WTC11 (cell line): ENCODE measurements around the gene TLNRD1. TPM values are rescaled to one million over a fixed set of nuclear protein-coding genes. Genes with fewer than 3 reads are reported as not detected.

Experiments used
- ATAC-seq: fragments of 200-7000 bp; cut with Tn5 transposase; 2 replicates; pipeline ENCODE4 v1.10.0; 2021; ENCODE audit warnings: mild to moderate bottlenecking, moderate library complexity
- CTCF ChIA-PET: fragments of 300-600 bp; sonication (Branson Sonifier 250); formaldehyde crosslinking; loops from one replicate; lab custom pipeline; 2021; ENCODE audit warnings: antibody characterized with exemption; lab: Charles Lee
- POLR2A ChIA-PET: fragments of 350-600 bp; sonication (Branson Sonifier 250); formaldehyde crosslinking; loops from one replicate; lab custom pipeline; 2021; ENCODE audit warnings: antibody characterized with exemption; lab: Charles Lee
- DNase-seq: peaks from one replicate; pipeline ENCODE4 v3.0.0; 2021; ENCODE audit warnings: low spot score
- H3K27ac Mint-ChIP-seq: 2 replicates; pipeline ENCODE4 v1.8.0; 2021; ENCODE audit warnings: mixed read lengths
- H3K27me3 Mint-ChIP-seq: 2 replicates; pipeline ENCODE4 v1.8.0; 2021; ENCODE audit warnings: low read depth, mild to moderate bottlenecking, moderate library complexity, mixed read lengths
- H3K36me3 Mint-ChIP-seq: 2 replicates; pipeline ENCODE4 v1.8.0; 2021; ENCODE audit warnings: mixed read lengths
- H3K4me1 Mint-ChIP-seq: 2 replicates; pipeline ENCODE4 v1.8.0; 2022; ENCODE audit warnings: mixed read lengths
- H3K4me3 Mint-ChIP-seq: 2 replicates; pipeline ENCODE4 v1.8.0; 2021; ENCODE audit warnings: mild to moderate bottlenecking, moderate library complexity, mixed read lengths
- H3K9me3 Mint-ChIP-seq: 2 replicates; pipeline ENCODE4 v1.8.0; 2021; ENCODE audit warnings: mixed read lengths
- ATF1 ChIP-seq: sonication (generic); formaldehyde crosslinking; IDR thresholded peaks from 2 replicates; pipeline ENCODE4 v1.8.1; 2023; ENCODE audit warnings: mild to moderate bottlenecking, moderate library complexity, missing genetic modification reagents
- ETV6 ChIP-seq: sonication (generic); formaldehyde crosslinking; IDR thresholded peaks from 2 replicates; pipeline ENCODE4 v1.8.1; 2022; ENCODE audit warnings: mild to moderate bottlenecking, missing genetic modification reagents
- FOXJ3 ChIP-seq: sonication (generic); formaldehyde crosslinking; IDR thresholded peaks from 2 replicates; pipeline ENCODE4 v1.9.0; 2021; ENCODE audit warnings: missing genetic modification reagents, mild to moderate bottlenecking, borderline replicate concordance
- KAT7 ChIP-seq: sonication (generic); formaldehyde crosslinking; IDR thresholded peaks from 2 replicates; pipeline ENCODE4 v1.8.1; 2023; ENCODE audit warnings: missing genetic modification reagents, mild to moderate bottlenecking, borderline replicate concordance
- NFYB ChIP-seq: sonication (generic); formaldehyde crosslinking; conservative IDR thresholded peaks from 2 replicates; pipeline ENCODE4 v1.8.0; 2022; ENCODE audit warnings: low read depth, missing genetic modification reagents
- NR3C1 ChIP-seq: sonication (generic); formaldehyde crosslinking; conservative IDR thresholded peaks from 2 replicates; pipeline ENCODE4 v1.8.1; 2023; ENCODE audit warnings: low read depth, mild to moderate bottlenecking, missing genetic modification reagents
- ZNF396 ChIP-seq: fragments of 250-450 bp; sonication (Bioruptor Pico); IDR thresholded peaks from 2 replicates; pipeline ENCODE4 v1.8.0; 2021; ENCODE audit warnings: mild to moderate bottlenecking, moderate library complexity, borderline replicate concordance
- total RNA-seq: library from RNA; stranded (reverse); gene quantifications from 3 replicates; pipeline ENCODE4 v1.2.3, GENCODE V29; 2021
- TF ChIP-seq, protein P1 (sequence below): fragments of 250-450 bp; sonication (Bioruptor Pico); IDR thresholded peaks from 2 replicates; pipeline ENCODE4 v1.9.0; 2021; ENCODE audit warnings: mild to moderate bottlenecking, borderline replicate concordance
- TF ChIP-seq, protein P2 (sequence below): sonication (generic); formaldehyde crosslinking; IDR thresholded peaks from 2 replicates; pipeline ENCODE4 v1.8.1; 2023; ENCODE audit warnings: mild to moderate bottlenecking, missing genetic modification reagents
- TF ChIP-seq, protein P3 (sequence below): sonication (generic); formaldehyde crosslinking; IDR thresholded peaks from 2 replicates; pipeline ENCODE4 v1.8.0; 2023; ENCODE audit warnings: mild to moderate bottlenecking, missing genetic modification reagents
- TF ChIP-seq, protein P4 (sequence below): sonication (generic); formaldehyde crosslinking; IDR thresholded peaks from 2 replicates; pipeline ENCODE4 v1.8.1; 2023; ENCODE audit warnings: mild to moderate bottlenecking, missing genetic modification reagents, moderate library complexity
- TF ChIP-seq, protein P5 (sequence below): sonication (generic); formaldehyde crosslinking; IDR thresholded peaks from 2 replicates; pipeline ENCODE4 v1.8.1; 2023; ENCODE audit warnings: mild to moderate bottlenecking, missing genetic modification reagents, borderline replicate concordance
- TF ChIP-seq, protein P6 (sequence below): sonication (generic); formaldehyde crosslinking; IDR thresholded peaks from 2 replicates; pipeline ENCODE4 v1.8.1; 2022; ENCODE audit warnings: mild to moderate bottlenecking, missing genetic modification reagents, moderate library complexity, borderline replicate concordance
- TF ChIP-seq, protein P7 (sequence below): fragments of 200-600 bp; IDR thresholded peaks from 2 replicates; pipeline ENCODE4 v1.8.0; 2022; ENCODE audit warnings: antibody characterized with exemption
- TF ChIP-seq, protein P8 (sequence below): sonication (generic); formaldehyde crosslinking; IDR thresholded peaks from 2 replicates; pipeline ENCODE4 v1.8.0; 2022; ENCODE audit warnings: mild to moderate bottlenecking, missing genetic modification reagents

Gene TLNRD1
- total RNA-seq, 1 experiment from 2014 or later: 26.7 TPM

DNA sequence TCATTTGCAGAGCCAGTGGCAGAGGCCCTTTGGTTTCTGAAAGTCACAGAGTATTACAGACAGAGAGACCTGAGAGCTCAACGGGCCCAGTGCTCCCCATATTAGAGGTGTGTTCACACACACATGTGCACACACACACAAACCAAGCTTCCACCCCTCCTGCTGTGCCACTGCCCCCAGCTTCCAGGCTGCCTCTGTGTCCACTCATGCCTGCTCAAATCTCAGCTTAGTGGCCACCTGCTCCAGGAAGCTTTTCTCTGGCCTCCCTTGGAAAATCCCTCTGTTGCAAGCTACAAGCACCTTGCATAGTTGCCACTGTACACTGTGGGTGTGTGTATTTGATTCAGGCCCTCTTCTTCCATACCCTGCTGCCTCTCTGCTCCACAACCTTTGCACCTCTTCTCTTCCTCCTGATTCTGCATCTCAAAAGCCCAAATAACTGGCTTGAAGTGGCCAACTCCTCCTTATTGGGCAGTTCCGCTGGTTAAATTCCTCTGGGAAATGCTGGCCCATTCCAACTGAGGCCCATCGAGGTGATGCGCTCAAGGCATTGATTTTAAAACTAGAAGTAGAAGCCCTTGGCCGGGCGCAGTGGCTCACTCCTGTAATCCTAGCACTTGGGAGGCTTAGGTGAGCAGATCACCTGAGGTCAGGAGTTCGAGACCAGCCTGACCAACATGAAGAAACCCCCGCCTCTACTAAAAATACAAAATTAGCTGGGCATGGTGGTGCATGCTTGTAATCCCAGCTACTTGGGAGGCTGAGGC is 34.1 kb upstream of the TLNRD1 start:
- Mint-ChIP-seq H3K27ac (peak overlapping the region; percentile 80), H3K9me3 (peaks cover 17% of the 10 kb centered on the region), H3K27me3 (no peaks in the 10 kb centered on the region), H3K4me1 (peaks cover 52% of the 10 kb centered on the region), H3K36me3 (peaks cover 38% of the 10 kb centered on the region), H3K4me3 (peak overlapping the region; percentile 33)
- ChIA-PET POLR2A (interaction anchor here (1.5 kb wide), 1 partner anchor 10 kb away, joined by 5 read pairs; no protein-coding TSS in a partner anchor), CTCF (interaction anchor here (0.6 to 4.8 kb wide), 15 partner anchors 10 to 399 kb away, joined by 3 to 39 read pairs (median 7); partner anchors contain the start of genes CEMIP and TLNRD1)
- ATAC-seq (no peak), DNase-seq (no peak)
- TF ChIP-seq, protein P1, sequence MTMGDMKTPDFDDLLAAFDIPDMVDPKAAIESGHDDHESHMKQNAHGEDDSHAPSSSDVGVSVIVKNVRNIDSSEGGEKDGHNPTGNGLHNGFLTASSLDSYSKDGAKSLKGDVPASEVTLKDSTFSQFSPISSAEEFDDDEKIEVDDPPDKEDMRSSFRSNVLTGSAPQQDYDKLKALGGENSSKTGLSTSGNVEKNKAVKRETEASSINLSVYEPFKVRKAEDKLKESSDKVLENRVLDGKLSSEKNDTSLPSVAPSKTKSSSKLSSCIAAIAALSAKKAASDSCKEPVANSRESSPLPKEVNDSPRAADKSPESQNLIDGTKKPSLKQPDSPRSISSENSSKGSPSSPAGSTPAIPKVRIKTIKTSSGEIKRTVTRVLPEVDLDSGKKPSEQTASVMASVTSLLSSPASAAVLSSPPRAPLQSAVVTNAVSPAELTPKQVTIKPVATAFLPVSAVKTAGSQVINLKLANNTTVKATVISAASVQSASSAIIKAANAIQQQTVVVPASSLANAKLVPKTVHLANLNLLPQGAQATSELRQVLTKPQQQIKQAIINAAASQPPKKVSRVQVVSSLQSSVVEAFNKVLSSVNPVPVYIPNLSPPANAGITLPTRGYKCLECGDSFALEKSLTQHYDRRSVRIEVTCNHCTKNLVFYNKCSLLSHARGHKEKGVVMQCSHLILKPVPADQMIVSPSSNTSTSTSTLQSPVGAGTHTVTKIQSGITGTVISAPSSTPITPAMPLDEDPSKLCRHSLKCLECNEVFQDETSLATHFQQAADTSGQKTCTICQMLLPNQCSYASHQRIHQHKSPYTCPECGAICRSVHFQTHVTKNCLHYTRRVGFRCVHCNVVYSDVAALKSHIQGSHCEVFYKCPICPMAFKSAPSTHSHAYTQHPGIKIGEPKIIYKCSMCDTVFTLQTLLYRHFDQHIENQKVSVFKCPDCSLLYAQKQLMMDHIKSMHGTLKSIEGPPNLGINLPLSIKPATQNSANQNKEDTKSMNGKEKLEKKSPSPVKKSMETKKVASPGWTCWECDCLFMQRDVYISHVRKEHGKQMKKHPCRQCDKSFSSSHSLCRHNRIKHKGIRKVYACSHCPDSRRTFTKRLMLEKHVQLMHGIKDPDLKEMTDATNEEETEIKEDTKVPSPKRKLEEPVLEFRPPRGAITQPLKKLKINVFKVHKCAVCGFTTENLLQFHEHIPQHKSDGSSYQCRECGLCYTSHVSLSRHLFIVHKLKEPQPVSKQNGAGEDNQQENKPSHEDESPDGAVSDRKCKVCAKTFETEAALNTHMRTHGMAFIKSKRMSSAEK: no peak
- no peak for TF ChIP-seq ATF1
- no peak for TF ChIP-seq ETV6 (CRISPR knock-in tag)
- no peak for TF ChIP-seq NR3C1 (CRISPR knock-in tag)
- TF ChIP-seq, protein P2, sequence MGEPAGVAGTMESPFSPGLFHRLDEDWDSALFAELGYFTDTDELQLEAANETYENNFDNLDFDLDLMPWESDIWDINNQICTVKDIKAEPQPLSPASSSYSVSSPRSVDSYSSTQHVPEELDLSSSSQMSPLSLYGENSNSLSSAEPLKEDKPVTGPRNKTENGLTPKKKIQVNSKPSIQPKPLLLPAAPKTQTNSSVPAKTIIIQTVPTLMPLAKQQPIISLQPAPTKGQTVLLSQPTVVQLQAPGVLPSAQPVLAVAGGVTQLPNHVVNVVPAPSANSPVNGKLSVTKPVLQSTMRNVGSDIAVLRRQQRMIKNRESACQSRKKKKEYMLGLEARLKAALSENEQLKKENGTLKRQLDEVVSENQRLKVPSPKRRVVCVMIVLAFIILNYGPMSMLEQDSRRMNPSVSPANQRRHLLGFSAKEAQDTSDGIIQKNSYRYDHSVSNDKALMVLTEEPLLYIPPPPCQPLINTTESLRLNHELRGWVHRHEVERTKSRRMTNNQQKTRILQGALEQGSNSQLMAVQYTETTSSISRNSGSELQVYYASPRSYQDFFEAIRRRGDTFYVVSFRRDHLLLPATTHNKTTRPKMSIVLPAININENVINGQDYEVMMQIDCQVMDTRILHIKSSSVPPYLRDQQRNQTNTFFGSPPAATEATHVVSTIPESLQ (CRISPR knock-in tag): no peak
- TF ChIP-seq, protein P3, sequence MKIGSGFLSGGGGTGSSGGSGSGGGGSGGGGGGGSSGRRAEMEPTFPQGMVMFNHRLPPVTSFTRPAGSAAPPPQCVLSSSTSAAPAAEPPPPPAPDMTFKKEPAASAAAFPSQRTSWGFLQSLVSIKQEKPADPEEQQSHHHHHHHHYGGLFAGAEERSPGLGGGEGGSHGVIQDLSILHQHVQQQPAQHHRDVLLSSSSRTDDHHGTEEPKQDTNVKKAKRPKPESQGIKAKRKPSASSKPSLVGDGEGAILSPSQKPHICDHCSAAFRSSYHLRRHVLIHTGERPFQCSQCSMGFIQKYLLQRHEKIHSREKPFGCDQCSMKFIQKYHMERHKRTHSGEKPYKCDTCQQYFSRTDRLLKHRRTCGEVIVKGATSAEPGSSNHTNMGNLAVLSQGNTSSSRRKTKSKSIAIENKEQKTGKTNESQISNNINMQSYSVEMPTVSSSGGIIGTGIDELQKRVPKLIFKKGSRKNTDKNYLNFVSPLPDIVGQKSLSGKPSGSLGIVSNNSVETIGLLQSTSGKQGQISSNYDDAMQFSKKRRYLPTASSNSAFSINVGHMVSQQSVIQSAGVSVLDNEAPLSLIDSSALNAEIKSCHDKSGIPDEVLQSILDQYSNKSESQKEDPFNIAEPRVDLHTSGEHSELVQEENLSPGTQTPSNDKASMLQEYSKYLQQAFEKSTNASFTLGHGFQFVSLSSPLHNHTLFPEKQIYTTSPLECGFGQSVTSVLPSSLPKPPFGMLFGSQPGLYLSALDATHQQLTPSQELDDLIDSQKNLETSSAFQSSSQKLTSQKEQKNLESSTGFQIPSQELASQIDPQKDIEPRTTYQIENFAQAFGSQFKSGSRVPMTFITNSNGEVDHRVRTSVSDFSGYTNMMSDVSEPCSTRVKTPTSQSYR (CRISPR knock-in tag): no peak
- TF ChIP-seq, protein P4, sequence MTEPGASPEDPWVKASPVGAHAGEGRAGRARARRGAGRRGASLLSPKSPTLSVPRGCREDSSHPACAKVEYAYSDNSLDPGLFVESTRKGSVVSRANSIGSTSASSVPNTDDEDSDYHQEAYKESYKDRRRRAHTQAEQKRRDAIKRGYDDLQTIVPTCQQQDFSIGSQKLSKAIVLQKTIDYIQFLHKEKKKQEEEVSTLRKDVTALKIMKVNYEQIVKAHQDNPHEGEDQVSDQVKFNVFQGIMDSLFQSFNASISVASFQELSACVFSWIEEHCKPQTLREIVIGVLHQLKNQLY (CRISPR knock-in tag): no peak
- TF ChIP-seq KAT7 (CRISPR knock-in tag): no peak
- TF ChIP-seq, protein P5, sequence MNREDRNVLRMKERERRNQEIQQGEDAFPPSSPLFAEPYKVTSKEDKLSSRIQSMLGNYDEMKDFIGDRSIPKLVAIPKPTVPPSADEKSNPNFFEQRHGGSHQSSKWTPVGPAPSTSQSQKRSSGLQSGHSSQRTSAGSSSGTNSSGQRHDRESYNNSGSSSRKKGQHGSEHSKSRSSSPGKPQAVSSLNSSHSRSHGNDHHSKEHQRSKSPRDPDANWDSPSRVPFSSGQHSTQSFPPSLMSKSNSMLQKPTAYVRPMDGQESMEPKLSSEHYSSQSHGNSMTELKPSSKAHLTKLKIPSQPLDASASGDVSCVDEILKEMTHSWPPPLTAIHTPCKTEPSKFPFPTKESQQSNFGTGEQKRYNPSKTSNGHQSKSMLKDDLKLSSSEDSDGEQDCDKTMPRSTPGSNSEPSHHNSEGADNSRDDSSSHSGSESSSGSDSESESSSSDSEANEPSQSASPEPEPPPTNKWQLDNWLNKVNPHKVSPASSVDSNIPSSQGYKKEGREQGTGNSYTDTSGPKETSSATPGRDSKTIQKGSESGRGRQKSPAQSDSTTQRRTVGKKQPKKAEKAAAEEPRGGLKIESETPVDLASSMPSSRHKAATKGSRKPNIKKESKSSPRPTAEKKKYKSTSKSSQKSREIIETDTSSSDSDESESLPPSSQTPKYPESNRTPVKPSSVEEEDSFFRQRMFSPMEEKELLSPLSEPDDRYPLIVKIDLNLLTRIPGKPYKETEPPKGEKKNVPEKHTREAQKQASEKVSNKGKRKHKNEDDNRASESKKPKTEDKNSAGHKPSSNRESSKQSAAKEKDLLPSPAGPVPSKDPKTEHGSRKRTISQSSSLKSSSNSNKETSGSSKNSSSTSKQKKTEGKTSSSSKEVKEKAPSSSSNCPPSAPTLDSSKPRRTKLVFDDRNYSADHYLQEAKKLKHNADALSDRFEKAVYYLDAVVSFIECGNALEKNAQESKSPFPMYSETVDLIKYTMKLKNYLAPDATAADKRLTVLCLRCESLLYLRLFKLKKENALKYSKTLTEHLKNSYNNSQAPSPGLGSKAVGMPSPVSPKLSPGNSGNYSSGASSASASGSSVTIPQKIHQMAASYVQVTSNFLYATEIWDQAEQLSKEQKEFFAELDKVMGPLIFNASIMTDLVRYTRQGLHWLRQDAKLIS (CRISPR knock-in tag): no peak
- TF ChIP-seq, protein P6, sequence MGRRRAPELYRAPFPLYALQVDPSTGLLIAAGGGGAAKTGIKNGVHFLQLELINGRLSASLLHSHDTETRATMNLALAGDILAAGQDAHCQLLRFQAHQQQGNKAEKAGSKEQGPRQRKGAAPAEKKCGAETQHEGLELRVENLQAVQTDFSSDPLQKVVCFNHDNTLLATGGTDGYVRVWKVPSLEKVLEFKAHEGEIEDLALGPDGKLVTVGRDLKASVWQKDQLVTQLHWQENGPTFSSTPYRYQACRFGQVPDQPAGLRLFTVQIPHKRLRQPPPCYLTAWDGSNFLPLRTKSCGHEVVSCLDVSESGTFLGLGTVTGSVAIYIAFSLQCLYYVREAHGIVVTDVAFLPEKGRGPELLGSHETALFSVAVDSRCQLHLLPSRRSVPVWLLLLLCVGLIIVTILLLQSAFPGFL (CRISPR knock-in tag): no peak
- no peak for TF ChIP-seq ZNF396 (CRISPR knock-in tag)
- no peak for TF ChIP-seq NFYB
- TF ChIP-seq, protein P7, sequence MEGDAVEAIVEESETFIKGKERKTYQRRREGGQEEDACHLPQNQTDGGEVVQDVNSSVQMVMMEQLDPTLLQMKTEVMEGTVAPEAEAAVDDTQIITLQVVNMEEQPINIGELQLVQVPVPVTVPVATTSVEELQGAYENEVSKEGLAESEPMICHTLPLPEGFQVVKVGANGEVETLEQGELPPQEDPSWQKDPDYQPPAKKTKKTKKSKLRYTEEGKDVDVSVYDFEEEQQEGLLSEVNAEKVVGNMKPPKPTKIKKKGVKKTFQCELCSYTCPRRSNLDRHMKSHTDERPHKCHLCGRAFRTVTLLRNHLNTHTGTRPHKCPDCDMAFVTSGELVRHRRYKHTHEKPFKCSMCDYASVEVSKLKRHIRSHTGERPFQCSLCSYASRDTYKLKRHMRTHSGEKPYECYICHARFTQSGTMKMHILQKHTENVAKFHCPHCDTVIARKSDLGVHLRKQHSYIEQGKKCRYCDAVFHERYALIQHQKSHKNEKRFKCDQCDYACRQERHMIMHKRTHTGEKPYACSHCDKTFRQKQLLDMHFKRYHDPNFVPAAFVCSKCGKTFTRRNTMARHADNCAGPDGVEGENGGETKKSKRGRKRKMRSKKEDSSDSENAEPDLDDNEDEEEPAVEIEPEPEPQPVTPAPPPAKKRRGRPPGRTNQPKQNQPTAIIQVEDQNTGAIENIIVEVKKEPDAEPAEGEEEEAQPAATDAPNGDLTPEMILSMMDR: no peak
- TF ChIP-seq, protein P8, sequence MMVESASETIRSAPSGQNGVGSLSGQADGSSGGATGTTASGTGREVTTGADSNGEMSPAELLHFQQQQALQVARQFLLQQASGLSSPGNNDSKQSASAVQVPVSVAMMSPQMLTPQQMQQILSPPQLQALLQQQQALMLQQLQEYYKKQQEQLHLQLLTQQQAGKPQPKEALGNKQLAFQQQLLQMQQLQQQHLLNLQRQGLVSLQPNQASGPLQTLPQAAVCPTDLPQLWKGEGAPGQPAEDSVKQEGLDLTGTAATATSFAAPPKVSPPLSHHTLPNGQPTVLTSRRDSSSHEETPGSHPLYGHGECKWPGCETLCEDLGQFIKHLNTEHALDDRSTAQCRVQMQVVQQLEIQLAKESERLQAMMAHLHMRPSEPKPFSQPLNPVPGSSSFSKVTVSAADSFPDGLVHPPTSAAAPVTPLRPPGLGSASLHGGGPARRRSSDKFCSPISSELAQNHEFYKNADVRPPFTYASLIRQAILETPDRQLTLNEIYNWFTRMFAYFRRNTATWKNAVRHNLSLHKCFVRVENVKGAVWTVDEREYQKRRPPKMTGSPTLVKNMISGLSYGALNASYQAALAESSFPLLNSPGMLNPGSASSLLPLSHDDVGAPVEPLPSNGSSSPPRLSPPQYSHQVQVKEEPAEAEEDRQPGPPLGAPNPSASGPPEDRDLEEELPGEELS: no peak
- TF ChIP-seq FOXJ3: no peak
